ENCODE data around the gene KIF26A. TPM values are rescaled to one million over a fixed set of nuclear protein-coding genes. Genes with fewer than 3 reads are reported as not detected.

Gene KIF26A
- total and polyA plus RNA-seq, 2 donors (not counting 1 experiment from before 2014, with no cell fraction given): 0.15 TPM; not detected in 1

DNA sequence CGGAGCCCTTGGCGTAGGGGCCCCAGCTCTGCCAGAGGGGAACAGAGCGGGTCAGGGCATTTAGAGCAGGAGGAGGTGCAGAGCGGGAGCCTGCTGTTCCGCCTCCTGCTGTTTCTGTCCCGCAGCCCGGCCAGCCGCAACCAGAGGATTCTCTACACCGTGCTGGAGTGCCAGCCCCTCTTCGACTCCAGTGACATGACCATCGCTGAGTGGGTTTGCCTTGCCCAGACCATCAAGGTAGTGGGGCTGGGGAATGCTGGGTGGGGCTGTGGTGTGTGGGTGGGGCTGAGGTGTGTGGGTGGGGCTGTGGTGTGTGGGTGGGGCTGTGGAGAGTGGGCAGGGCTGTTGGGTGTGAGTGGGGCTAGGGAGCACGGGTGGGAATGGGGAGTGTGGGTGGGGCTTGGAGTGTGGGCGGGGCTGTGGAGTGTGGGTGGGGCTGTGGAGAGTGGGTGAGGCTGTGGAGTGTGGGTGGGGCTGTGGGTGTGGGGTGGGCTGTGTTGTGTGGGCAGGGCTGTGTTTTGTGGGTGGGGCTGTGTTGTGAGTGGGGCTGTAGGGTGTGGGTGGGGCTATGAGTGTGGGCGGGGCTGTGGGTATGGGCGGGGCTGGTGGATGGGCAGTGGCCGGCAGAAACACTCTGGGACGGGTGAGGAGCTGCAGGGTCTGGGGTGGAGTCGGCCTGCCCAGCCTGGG lies 44.9 kb upstream of the KIF26A start:
- H3K4me1 Mint-ChIP-seq: peaks cover 7% of the 10 kb centered on the region
- POLR2A ChIA-PET: no interaction called here
- Histone ChIP-seq H4K20me1 (ENCODE audit: control insufficient read depth, insufficient read depth, low read length, poor library complexity, severe bottlenecking) (no peaks in the 10 kb centered on the region), H3K79me2 (ENCODE audit: control insufficient read depth, insufficient read depth, low read length) (no peaks in the 10 kb centered on the region), H3K9ac (ENCODE audit: low read length) (no peak overlapping the region), H3K4me1 (ENCODE audit: control insufficient read depth in 2 of 2, insufficient read depth in 2 of 2, low read length in 2 of 2) (peaks cover 0 to 6% of the 10 kb centered on the region in 2 donors), H3K27ac (ENCODE audit: low read length in 2 of 2) (no peak overlapping the region), H3K9me3 (ENCODE audit: control extremely low read depth in 1 of 3, control insufficient read depth in 2 of 3, insufficient read depth in 1 of 3, low read length in 2 of 3) (no peaks in the 10 kb centered on the region), H3K27me3 (replicated peaks in 1 of 4; ENCODE audit: control extremely low read depth in 1 of 4, control insufficient read depth in 3 of 4, insufficient read depth in 4 of 4, low read length in 3 of 4) (peaks cover 0 to 5% (median 0%) of the 10 kb centered on the region in 4 experiments), H3K36me3 (replicated peaks in 1 of 2; ENCODE audit: control extremely low read depth in 1 of 2, control insufficient read depth in 1 of 2, extremely low read depth in 1 of 2, insufficient read depth in 2 of 2, low read length in 1 of 2) (no peaks in the 10 kb centered on the region), H2AFZ (ENCODE audit: insufficient read depth, low read depth, low read length, poor library complexity, severe bottlenecking) (no peak overlapping the region), H3K4me2 (replicated peaks; ENCODE audit: low read depth, low read length, poor library complexity, severe bottlenecking) (no peak overlapping the region), H3K4me3 (ENCODE audit: control extremely low read depth in 1 of 5, extremely low read depth in 1 of 5, insufficient read depth in 1 of 5, low read depth in 2 of 5, low read length in 4 of 5) (no peak overlapping the region)
- 76% methylated on average over 16 of the region's 18 CpGs for WGBS (ENCODE audit: insufficient coverage)
- TF ChIP-seq EZH2 (IDR thresholded peaks at IDR 0.05; ENCODE audit: borderline replicate concordance, insufficient read depth, low read depth, low read length, poor library complexity, severe bottlenecking) (no peak), CTCF (IDR thresholded peaks at IDR 0.05) (no peak)
- no peak overlapping the region for H3K27ac Mint-ChIP-seq
- no peak overlapping the region for H3K4me3 Mint-ChIP-seq
- H3K27me3 Mint-ChIP-seq: peaks cover 3% of the 10 kb centered on the region
- no peaks in the 10 kb centered on the region for H3K9me3 Mint-ChIP-seq (ENCODE audit: insufficient read depth)
- intact Hi-C loops (cut with micrococcal nuclease): loop anchor here (1.0 kb wide), 1 partner anchor 15 kb away; no protein-coding TSS in a partner anchor
- ATAC-seq (ENCODE audit: low read depth): no peak
- CTCF ChIA-PET: interaction anchor here (0.5 to 1.2 kb wide), 3 partner anchors 16 to 554 kb away, joined by 3 to 4 read pairs (median 3); no protein-coding TSS in a partner anchor
- DNase-seq: no peak

GRCh38 chr14:104094056-104094708 lies 44.2 kb upstream of the KIF26A start:
- Histone ChIP-seq H2AFZ (ENCODE audit: insufficient read depth, low read depth, low read length, poor library complexity, severe bottlenecking) (peak overlapping the region; percentile 33), H4K20me1 (ENCODE audit: control insufficient read depth, insufficient read depth, low read length, poor library complexity, severe bottlenecking) (no peaks in the 10 kb centered on the region), H3K36me3 (replicated peaks in 1 of 2; ENCODE audit: control extremely low read depth in 1 of 2, control insufficient read depth in 1 of 2, extremely low read depth in 1 of 2, insufficient read depth in 2 of 2, low read length in 1 of 2) (no peaks in the 10 kb centered on the region), H3K27me3 (replicated peaks in 1 of 4; ENCODE audit: control extremely low read depth in 1 of 4, control insufficient read depth in 3 of 4, insufficient read depth in 4 of 4, low read length in 3 of 4) (peaks cover 0 to 5% (median 0%) of the 10 kb centered on the region in 4 experiments), H3K4me3 (ENCODE audit: control extremely low read depth in 1 of 5, extremely low read depth in 1 of 5, insufficient read depth in 1 of 5, low read depth in 2 of 5, low read length in 4 of 5) (no peak overlapping the region), H3K79me2 (ENCODE audit: control insufficient read depth, insufficient read depth, low read length) (no peaks in the 10 kb centered on the region), H3K27ac (ENCODE audit: low read length in 2 of 2) (no peak overlapping the region), H3K9ac (ENCODE audit: low read length) (no peak overlapping the region), H3K9me3 (ENCODE audit: control extremely low read depth in 1 of 3, control insufficient read depth in 2 of 3, insufficient read depth in 1 of 3, low read length in 2 of 3) (no peaks in the 10 kb centered on the region), H3K4me2 (replicated peaks; ENCODE audit: low read depth, low read length, poor library complexity, severe bottlenecking) (no peak overlapping the region), H3K4me1 (ENCODE audit: control insufficient read depth in 2 of 2, insufficient read depth in 2 of 2, low read length in 2 of 2) (peaks cover 0 to 6% of the 10 kb centered on the region in 2 donors)
- TF ChIP-seq EZH2 (IDR thresholded peaks at IDR 0.05; ENCODE audit: borderline replicate concordance, insufficient read depth, low read depth, low read length, poor library complexity, severe bottlenecking) (no peak), CTCF (IDR thresholded peaks at IDR 0.05) (no peak)
- no peak for ATAC-seq (ENCODE audit: low read depth)
- Mint-ChIP-seq H3K9me3 (ENCODE audit: insufficient read depth) (no peaks in the 10 kb centered on the region), H3K4me1 (peaks cover 7% of the 10 kb centered on the region), H3K27me3 (peaks cover 3% of the 10 kb centered on the region), H3K27ac (no peak overlapping the region), H3K4me3 (no peak overlapping the region)
- CTCF ChIA-PET: interaction anchor here (0.5 to 1.0 kb wide), 2 partner anchors 546 to 554 kb away, joined by 3 read pairs; no protein-coding TSS in a partner anchor
- POLR2A ChIA-PET: no interaction called here
- intact Hi-C loops (cut with micrococcal nuclease): loop anchor here (1.0 kb wide), 1 partner anchor 16 kb away; no protein-coding TSS in a partner anchor
- 64% methylated on average over 18 of the region's 20 CpGs for WGBS (ENCODE audit: insufficient coverage)
- no peak for DNase-seq
